Ectodermal cell (in vitro differentiated cells): ENCODE measurements around the gene RYR1.

ENCODE experiments used
- H3K27ac ChIP-seq: 2 replicates; pipeline ENCODE4 v1.7.0; 2013; ENCODE audit warnings: mild to moderate bottlenecking, low read depth, low read length; ENCODE audit not compliant: insufficient read depth, poor library complexity, severe bottlenecking
- H3K27me3 ChIP-seq: 2 replicates; pipeline ENCODE4 v1.7.0; 2013; ENCODE audit warnings: mild to moderate bottlenecking, low read length; ENCODE audit not compliant: insufficient read depth, control insufficient read depth, poor library complexity, severe bottlenecking
- H3K36me3 ChIP-seq: one replicate; pipeline ENCODE4 v1.7.0; 2013; ENCODE audit warnings: low read length; ENCODE audit not compliant: control insufficient read depth, insufficient read depth
- H3K4me1 ChIP-seq: one replicate; pipeline ENCODE4 v1.7.0; 2013; ENCODE audit warnings: low read length; ENCODE audit not compliant: control insufficient read depth, insufficient read depth
- H3K4me3 ChIP-seq: 2 replicates; pipeline ENCODE4 v1.7.0; 2013; ENCODE audit warnings: low read depth, low read length, control low read depth; ENCODE audit not compliant: insufficient read depth
- H3K9me3 ChIP-seq: 2 replicates; pipeline ENCODE4 v1.7.0; 2013; ENCODE audit warnings: mild to moderate bottlenecking, low read length, moderate library complexity; ENCODE audit not compliant: control insufficient read depth
- WGBS, 2 experiments: methylation state at CpG; one replicate each; pipeline ENCODE4 v1.1.7; 2013; ENCODE audit warnings: missing lambda C conversion rate in 2 of 2; 5-methylcytosine and 5-hydroxymethylcytosine counted together

Gene RYR1

DNA sequence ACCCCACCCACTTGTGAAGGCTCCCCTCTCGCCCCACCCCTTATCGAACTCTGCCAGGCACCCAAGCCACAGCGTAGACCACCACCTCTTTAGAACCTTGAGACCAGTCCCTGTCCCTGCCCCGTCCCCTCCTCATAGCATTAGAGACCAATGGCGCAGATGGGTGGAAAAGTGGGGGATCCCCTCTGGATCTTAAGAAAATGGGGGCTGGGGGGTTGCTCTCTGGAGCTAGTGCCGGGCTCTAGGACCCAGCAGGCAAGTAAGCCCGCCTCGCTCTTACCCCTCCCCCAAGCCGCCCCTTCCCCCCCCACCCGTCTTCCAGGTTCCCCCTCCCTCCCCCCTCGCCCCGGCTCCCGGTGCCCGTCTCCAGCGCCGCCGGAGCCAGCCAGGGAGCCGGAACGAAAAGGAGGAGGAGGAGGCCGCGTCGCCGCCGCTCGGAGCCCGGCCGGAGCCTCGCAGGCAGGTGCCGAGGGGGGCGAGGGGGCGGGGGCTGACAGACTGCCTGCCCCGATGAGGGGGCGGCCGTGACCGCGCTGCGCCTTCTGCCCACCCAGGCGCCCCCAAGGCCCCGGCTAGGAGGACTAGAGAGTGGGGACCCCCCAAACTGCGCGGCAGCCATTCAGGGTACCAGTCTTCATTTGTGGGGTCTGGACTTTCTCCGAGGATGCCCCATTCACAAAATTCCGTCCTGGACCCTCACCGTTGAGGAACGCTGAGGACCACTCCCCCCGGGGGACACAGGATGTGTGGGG lies 45.0 kb upstream of the RYR1 start, which contains the start of gene SPRED3:
Gene SPRED3 (plus strand): TSS at position 349 of the 752 bp plus-strand sequence. CDS start 1,606 bp downstream, outside the sequence.
- Histone ChIP-seq H3K27ac (peak within 1 kb of the TSS; percentile 68), H3K36me3 (no peaks in the 10 kb centered on the region), H3K27me3 (peaks cover 43% of the 10 kb centered on the region), H3K4me3 (peak within 1 kb of the TSS; percentile 70), H3K9me3 (no peaks in the 10 kb centered on the region), H3K4me1 (peaks cover 2% of the 10 kb centered on the region)
- WGBS, 2 experiments = 1% methylated on average over 42 of the region's 46 CpGs

DNA sequence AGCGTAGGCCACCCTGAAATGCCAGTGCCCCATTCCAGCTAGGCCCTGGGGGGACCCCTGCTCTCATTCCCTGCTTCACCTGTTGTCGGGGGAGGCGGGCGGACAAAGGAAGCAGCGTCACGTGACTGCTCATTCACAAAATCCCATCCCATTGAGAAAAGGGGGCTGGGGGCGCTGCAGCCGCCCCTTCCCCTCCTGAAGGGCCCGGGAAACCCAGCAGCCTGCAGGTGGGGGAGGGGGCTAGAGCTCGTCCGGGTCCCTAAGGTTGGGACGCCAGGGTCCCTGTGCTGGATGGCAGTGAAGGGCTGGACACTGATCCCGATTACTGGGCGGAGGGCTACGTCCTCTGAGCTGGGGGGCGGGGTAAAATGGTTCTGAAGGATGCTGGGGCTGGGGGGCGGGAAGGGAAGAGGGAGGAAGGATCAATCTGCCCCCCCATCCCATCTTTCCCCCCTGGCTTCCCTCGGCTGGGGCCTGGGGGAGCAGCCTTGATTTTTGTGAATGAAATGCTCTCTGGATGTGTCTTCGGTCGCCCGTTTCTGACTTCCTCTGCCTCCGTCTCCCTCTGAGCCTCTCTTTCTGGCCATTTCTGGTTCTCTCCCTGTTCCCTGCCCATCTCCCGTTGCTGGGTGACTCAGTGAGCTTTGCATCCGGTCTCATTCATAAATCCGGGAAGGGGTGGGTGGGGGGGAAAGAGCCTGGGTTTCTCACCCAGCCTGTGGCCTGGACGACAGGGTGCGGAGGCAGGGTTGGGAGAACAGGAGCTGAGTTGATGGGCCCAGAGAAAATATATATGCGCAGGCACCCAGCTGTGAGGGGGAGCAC lies 44.2 kb upstream of the RYR1 start:
- peak overlapping the region; percentile 70 for H3K4me3 ChIP-seq
- no peaks in the 10 kb centered on the region for H3K9me3 ChIP-seq
- H3K4me1 ChIP-seq = peaks cover 2% of the 10 kb centered on the region
- WGBS, 2 experiments = 2% methylated on average over 27 to 28 of the region's 28 CpGs
- H3K27me3 ChIP-seq = peaks cover 43% of the 10 kb centered on the region
- no peaks in the 10 kb centered on the region for H3K36me3 ChIP-seq
- H3K27ac ChIP-seq = no peak overlapping the region

DNA sequence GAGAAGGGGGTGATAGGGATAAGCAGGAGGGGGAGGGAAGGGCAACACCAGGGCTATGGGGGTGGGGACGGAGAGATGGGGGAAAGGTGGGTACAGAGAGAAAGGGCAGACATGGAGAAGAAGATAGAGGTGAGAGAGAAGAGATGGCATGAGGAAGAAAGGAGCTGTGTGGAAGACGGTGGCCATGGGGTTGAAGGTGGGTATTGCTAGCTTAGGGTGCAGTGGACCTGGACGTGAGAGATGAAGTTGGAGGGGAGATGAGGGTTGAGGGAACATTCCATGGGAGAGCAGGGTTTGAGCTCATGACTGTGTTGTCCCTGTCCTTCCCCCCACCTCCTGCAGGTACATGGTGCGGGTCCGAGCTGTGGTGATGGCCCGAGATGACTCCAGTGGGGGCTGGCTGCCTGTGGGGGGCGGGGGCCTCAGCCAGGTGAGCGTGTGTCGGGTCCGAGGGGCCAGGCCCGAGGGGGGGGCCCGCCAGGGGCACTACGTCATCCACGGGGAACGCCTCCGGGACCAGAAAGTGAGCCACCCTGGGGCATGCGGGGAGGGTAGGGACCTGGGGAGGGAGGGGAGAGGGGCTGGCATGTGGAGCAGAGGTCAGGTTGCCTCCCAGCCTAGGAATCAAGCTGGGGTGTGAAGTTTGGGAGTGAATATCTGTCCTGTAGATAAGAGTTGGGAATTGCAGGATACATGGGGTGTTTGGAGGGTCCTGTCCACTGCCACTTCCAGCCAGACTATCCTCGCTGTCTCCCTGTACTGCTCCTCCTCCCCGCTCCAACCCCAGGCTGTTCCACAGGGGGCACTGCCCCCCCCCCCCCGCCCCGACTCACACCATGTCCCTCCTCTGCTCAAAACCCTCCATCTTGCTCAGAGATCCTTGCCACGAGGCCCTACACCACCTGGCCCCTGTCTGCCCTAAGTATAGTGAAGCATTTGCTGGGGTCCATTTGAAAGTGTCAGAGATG lies 43.2 kb upstream of the RYR1 start:
- H3K4me1 ChIP-seq = peaks cover 2% of the 10 kb centered on the region
- no peaks in the 10 kb centered on the region for H3K9me3 ChIP-seq
- no peak overlapping the region for H3K4me3 ChIP-seq
- H3K36me3 ChIP-seq = no peaks in the 10 kb centered on the region
- WGBS, 2 experiments = 46 to 50% methylated on average over 20 of the region's 22 CpGs
- H3K27me3 ChIP-seq = peaks cover 50% of the 10 kb centered on the region
- H3K27ac ChIP-seq = no peak overlapping the region

DNA sequence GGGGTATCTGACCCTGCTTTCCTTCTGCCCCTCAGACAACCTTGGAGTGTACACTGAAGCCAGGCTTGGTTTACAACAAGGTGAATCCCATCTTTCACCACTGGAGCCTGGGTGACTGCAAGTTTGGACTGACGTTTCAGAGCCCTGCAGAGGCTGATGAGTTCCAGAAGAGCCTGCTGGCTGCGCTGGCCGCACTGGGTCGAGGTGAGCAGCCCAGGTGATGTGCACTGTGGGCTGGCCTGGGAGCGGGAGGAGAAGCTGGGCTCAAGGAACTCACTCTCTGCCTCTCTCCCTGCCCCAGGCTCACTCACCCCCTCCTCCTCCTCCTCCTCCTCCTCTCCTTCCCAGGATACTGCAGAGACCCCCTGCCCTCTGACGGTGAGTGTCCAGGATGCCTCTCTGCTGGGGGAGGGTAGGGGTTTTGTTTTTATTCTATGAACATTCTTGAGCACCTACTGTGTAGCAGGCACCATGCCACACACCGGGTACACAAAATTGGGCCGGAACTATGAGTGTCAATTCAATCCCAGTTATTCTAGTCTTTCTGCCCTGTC lies 41.5 kb upstream of the RYR1 start:
- Histone ChIP-seq H3K9me3 (no peaks in the 10 kb centered on the region), H3K36me3 (no peaks in the 10 kb centered on the region), H3K27me3 (peaks cover 49% of the 10 kb centered on the region), H3K4me3 (no peak overlapping the region), H3K4me1 (peaks cover 2% of the 10 kb centered on the region), H3K27ac (no peak overlapping the region)
- WGBS, 2 experiments = 55 to 63% methylated on average over 7 to 8 of the region's 8 CpGs

DNA sequence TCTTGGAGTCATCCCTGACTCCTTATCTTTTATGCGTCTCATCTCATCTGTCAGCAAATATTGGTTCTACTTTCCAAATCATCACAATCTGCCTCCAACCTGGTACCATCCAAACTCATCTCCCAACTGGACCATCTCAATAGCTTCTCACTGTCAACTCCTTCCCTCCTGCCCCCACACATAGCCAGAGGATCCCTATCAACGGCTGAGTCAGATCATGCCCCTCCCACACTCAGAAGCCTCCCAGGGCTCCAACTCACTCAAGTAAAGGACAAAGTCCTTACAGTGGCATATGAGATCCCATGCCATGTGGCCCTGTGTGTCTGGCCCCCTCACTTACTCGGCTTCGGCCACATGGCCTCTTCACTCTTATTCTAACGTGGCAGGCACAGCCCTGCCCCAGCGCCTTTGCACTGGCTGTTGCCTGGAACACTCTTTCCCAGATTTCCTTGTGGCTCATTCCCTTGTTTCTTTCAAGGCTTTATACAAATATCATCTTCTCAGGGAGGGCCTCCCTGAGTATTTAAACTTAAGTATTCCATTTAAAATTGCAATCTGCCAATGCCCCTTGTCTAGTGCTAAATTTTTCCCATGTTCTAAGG lies 40.7 kb upstream of the RYR1 start:
- Histone ChIP-seq H3K9me3 (no peaks in the 10 kb centered on the region), H3K27ac (no peak overlapping the region), H3K4me1 (peaks cover 2% of the 10 kb centered on the region), H3K27me3 (peaks cover 50% of the 10 kb centered on the region), H3K36me3 (no peaks in the 10 kb centered on the region), H3K4me3 (no peak overlapping the region)
- 88 to 89% methylated on average over 6 of the region's 6 CpGs for WGBS, 2 experiments

DNA sequence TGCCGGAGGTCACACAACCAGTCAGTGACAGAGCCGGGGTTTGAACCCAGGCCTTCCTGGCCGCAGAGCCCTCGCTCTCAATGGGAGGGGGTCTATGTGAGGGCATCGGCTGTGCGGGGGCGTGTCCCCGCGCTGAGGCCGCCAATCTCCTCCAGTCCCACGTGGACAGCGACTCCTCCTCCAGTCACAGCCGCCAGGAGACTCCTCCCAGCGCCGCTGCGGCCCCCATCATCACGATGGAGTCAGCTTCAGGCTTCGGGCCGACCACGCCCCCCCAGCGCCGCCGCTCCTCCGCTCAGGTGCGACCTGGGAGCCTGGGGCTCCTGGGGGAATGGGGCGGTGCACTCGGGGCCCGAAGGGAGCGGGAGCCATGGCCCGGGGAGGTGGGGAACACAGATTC lies 39.0 kb upstream of the RYR1 start:
- Histone ChIP-seq H3K36me3 (no peaks in the 10 kb centered on the region), H3K4me1 (peaks cover 2% of the 10 kb centered on the region), H3K4me3 (no peak overlapping the region), H3K9me3 (no peaks in the 10 kb centered on the region), H3K27ac (no peak overlapping the region), H3K27me3 (peaks cover 53% of the 10 kb centered on the region)
- WGBS, 2 experiments = 66 to 69% methylated on average over 30 of the region's 30 CpGs

DNA sequence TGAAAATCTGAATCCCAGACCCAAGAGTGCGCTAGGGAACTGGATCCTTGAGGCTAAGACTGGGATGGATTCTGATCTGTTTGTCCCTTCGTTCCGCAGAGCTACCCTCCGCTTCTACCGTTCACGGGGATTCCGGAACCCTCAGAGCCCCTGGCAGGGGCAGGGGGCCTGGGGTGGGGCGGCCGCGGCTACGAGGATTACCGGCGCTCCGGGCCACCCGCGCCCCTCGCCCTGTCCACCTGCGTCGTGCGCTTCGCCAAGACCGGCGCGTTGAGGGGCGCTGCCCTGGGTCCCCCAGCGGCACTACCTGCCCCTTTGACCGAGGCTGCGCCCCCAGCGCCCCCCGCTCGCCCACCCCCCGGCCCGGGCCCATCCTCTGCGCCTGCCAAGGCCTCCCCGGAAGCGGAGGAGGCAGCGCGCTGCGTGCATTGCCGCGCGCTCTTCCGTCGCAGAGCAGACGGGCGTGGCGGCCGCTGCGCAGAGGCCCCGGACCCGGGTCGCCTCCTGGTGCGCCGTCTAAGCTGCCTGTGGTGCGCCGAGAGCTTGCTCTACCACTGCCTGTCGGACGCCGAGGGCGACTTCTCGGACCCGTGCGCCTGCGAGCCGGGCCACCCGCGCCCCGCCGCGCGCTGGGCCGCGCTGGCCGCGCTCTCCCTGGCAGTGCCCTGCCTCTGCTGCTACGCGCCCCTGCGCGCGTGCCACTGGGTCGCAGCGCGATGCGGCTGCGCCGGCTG lies 37.9 kb upstream of the RYR1 start:
- no peaks in the 10 kb centered on the region for H3K36me3 ChIP-seq
- peaks cover 53% of the 10 kb centered on the region for H3K27me3 ChIP-seq
- H3K9me3 ChIP-seq = no peaks in the 10 kb centered on the region
- no peaks in the 10 kb centered on the region for H3K4me1 ChIP-seq
- 85 to 88% methylated on average over 86 of the region's 86 CpGs for WGBS, 2 experiments
- H3K4me3 ChIP-seq = no peak overlapping the region
- no peak overlapping the region for H3K27ac ChIP-seq

DNA sequence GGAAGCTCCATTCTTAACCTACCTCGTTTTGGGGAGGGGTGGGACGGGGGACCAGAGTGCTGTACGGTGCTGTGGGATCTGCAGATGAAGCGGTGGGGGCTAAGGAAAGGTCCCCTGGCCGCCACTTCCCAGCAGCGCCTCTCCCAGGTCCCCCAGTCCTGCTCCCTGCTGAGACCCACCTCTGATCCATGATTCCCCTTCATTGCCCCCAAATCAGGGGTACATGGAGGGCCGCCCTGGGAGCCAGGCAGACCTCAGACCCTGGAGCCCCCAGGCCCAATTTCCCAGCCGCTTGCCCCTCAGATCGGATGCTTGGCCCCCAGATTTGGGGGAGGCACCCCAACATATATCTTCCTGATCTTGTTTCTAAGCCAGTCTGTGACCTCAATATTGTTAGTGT lies 34.4 kb upstream of the RYR1 start:
- Histone ChIP-seq H3K36me3 (no peaks in the 10 kb centered on the region), H3K9me3 (no peaks in the 10 kb centered on the region), H3K27me3 (peaks cover 58% of the 10 kb centered on the region), H3K4me3 (no peak overlapping the region), H3K27ac (no peak overlapping the region), H3K4me1 (no peaks in the 10 kb centered on the region)
- WGBS, 2 experiments = 75% methylated on average over 9 of the region's 9 CpGs

DNA sequence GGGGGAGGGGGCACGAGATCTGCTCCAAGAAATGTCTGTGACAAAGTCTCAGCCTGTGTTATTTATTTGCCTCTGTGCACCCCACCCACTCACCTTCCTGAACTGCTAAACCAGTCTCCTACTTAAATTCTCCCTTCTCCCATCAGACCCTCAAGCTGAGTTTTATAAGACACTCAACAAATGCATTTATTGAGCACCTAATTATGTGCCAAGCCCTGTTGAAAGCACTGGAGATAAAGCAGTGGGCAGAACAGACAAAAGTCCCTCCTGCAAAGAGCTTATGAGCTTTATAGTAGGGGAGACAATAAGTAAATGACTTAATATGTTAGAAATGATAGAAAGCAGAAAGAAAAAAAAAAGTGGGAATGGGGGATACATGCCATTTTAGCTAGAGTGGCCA lies 34.0 kb upstream of the RYR1 start:
- Histone ChIP-seq H3K9me3 (no peaks in the 10 kb centered on the region), H3K4me1 (no peaks in the 10 kb centered on the region), H3K27ac (no peak overlapping the region), H3K4me3 (no peak overlapping the region), H3K27me3 (peaks cover 58% of the 10 kb centered on the region), H3K36me3 (no peaks in the 10 kb centered on the region)
- WGBS, 2 experiments = 90 to 96% methylated on average over 1 of the region's 1 CpG
